Cardiac septum (tissue), 1 donor: ENCODE results near the gene CXCL17. TPM values are rescaled to one million over a fixed set of nuclear protein-coding genes. Genes with fewer than 3 reads are reported as not detected.

Experiments
- DNase-seq: peaks from one replicate; pipeline ENCODE4 v3.0.0-alpha.2; 2020; ENCODE audit warnings: low spot score
- intact Hi-C: fragments of 100-400 bp; cut with DNase I; formaldehyde crosslinking; loops from one replicate; pipeline ENCODE4 v1.14.0; 2022
- total RNA-seq: library from RNA; stranded (reverse); fragmentation: NEBNext Ultra II Directional; extraction: Animal tissue kit (Norgen Biotek cat#: 25700); gene quantifications from one replicate; pipeline ENCODE4 v1.2.1, GENCODE V29; 2021
- donor health status: DM: no; HTN: no; CAD: no.

CXCL17 gene
- total RNA-seq, 1 donor from 2014 or later = not detected

DNA sequence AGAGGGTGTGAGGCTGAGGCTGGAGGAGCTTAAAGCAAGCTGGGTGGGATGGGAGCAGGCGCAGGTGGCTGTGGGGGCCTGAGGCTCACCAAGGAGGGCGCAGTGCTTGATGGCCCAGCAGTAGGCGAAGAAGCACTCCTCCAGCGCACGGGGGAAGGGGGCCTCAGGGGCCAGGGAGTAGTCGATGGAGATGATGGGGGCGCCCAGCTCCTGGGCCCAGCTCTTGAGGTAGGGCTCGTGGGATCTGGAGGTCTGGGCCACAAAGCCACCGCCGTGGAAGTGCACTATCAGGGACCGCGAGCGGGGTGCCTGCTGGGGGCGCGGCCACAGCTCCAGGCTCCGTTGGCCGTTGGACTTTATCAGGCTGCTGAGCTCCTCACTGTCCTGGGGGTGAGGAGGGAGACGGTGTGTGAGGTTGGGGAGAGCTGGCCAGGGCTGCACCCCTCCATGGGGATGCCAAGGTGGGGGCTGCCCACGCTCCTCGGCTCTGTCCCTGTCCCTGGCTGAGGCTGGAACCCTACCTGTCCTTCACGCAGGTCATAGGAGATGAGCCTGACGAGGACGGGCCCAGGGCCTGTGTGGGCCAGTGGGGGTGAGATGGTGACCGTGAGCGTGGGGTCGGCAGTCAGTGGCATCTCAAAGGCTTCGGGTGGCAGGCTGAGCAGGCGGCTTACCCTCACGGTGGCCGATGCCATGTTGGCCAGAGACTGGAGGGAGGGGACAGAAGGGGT lies 35.5 kb downstream of the CXCL17 start:
- no peak for DNase-seq
- intact Hi-C loops = no loop called here

- intact Hi-C loops = no loop called here
- no peak for DNase-seq
Measured at GRCh38 chr19:42406111-42406510, 36.6 kb downstream of the CXCL17 start.

DNA sequence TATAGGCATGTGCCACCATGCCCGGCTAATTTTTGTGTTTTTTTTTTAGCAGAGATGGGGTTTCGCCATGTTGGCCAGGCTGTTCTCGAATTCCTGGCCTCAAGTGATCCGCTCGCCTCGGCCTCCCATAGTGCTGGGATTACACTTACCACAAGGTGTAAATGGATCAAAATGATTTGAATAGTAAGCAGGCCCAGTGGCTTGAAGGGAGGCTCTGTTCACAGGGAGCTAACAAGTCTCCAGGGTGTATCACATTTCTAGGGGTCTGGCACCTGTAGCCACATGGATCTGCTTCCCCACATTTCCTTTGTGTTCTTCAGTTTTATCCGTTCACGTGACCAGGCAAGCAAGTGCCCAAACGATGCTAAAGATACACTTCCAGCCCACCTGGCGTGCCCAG lies 39.2 kb downstream of the CXCL17 start:
- intact Hi-C loops = no loop called here
- DNase-seq = no peak

DNA sequence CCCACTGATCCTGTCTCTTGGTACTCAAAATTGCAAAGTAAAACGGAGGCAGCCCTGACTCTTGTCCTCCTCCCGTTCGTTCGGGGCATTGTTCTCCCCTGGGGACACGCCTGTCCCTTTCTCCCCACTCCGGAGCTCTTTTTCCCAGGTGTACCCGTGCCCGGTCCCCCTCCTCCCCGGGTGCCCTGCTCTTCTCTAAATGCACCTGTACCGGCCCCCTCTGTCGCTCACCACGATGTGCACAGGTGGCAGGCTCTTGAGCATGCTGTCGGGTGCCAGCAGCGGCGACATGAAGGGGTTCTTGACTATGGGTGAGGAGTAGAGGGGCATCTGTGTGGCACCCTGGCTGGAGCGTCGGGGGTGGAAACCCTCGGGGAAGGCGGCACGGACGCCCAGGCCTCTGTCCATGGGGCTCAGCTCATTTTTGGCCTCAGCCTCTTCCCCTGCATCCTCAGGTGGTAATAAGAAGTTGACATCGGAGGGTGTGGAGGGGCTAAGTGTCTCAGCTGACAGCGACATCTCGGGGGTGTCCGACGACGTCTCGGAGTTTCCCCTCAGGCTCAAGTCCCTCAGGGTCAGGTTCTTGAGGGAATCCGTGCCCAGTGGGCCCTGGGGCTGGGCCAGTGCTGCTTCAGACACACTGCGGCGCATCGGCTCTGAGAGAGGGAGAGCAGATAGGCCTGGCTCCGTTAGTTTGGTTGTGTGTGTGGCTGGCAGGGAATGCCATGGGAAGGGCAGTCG lies 40.2 kb downstream of the CXCL17 start:
- DNase-seq = no peak
- intact Hi-C loops = loop anchor here (1.0 kb wide), 1 partner anchor 33 kb away; no protein-coding TSS in a partner anchor

GRCh38 chr19:42401365-42402303 lies 41.1 kb downstream of the CXCL17 start:
- intact Hi-C loops = loop anchor here (1.0 kb wide), 1 partner anchor 34 kb away; no protein-coding TSS in a partner anchor
- DNase-seq = peak; percentile 87

- intact Hi-C loops = no loop called here
- no peak for DNase-seq
Measured at GRCh38 chr19:42400404-42400803, 42.3 kb downstream of the CXCL17 start.

DNA sequence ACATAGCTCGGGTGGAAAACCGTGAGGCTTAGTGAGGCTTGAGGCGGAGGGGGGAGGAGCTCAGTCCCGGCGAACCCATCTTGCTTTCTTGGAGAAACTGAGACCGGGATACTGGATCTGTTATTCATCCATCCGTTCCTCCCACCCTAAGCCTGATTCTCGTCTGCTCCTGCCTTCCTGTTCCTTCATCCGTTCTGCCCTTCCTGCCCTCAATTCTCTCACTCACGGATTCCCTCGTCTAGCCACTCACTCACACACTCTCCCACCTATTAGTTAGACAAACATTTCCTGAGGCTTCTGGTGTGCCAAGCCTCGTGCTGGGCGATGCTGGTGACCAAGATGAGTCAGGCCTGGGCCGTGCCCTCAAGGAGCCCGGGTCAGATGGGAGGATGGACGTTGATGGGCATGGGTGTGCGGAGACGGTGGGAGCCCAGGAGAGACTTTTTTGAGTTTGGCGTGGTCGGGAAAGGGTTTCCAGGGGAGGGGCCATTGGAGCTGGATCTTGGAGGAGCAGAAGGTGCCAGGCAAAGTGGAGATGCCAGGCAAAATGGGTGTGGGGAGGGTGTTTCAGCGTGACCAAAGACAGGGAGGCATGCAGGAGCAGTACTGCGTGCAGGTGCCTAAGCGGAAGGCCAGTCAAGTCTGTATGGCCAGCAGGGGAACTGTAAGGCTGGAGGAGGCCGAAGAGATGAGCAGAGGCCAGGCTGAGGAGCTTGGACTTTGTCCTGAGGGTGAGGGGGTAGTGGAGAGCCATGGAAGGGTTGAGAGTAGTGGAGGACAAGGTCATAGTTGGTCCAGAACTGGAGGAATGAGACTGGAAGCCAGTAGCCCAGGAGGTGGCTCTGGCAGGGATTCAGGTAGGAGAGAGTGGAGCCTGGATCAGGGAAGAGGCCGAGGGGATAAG lies 45.2 kb downstream of the CXCL17 start:
- no peak for DNase-seq
- intact Hi-C loops = loop anchor here (5.0 kb wide), 1 partner anchor 70 kb away; the partner anchor contains the start of gene MEGF8

- intact Hi-C loops = loop anchor here (5.0 kb wide), 1 partner anchor 69 kb away; the partner anchor contains the start of gene MEGF8
- DNase-seq = peak; percentile 100
Measured at GRCh38 chr19:42396381-42397262, 46.1 kb downstream of the CXCL17 start.

DNA sequence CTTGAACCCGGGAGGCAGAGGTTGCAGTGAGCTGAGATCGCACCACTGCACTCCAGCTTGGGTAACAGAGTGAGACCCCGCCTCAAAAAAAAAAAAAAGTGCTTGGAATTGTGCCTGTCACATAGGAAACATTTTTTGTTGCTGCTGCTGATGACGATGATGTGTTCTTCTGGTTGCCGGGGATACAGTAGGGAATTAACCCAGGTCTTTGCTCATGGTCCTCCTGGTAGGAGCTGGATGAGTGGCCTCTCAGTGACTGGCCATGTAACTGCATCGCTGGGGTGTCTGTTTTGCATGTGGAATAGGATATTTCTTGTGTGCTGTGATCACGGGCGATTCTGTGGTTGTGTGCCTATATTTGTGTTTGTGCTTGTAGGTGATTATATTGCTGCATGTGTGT lies 48.0 kb downstream of the CXCL17 start:
- intact Hi-C loops = loop anchor here (5.0 kb wide), 1 partner anchor 67 kb away; the partner anchor contains the start of gene MEGF8

DNA sequence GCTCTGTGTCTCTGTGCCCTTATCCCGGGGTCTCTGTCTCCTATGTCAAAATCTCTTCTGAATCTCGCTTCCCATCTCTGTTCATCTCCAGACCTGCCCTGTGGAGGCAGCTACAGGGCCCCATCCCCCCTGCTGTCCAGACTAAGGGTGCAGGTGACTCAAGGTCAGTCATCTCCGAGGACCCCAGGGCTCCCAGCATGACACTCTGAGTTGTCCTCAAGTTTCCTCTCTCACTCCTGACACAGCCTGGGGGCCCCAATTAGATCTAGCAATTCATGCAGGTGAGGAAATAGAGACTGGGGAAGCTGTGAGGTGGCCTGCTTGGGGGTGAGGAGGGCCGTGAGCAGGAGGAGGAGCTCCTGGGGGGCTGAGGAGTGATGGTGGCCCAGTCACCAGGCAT lies 50.6 kb downstream of the CXCL17 start:
- no peak for DNase-seq
- intact Hi-C loops = no loop called here

More for the DNA sequence above, 48.0 kb downstream of the CXCL17 start:
- DNase-seq = no peak

- no peak for DNase-seq
- intact Hi-C loops = no loop called here
Measured at GRCh38 chr19:42389899-42390298, 52.8 kb downstream of the CXCL17 start, which contains the start of gene CNFN. Gene CNFN, minus strand, starts transcription at chr19:42390297. Its CDS starts 1,260 bp downstream, at chr19:42389037.

- DNase-seq = no peak
- intact Hi-C loops = no loop called here
Measured at GRCh38 chr19:42388851-42389489, 53.8 kb downstream of the CXCL17 start.

DNA sequence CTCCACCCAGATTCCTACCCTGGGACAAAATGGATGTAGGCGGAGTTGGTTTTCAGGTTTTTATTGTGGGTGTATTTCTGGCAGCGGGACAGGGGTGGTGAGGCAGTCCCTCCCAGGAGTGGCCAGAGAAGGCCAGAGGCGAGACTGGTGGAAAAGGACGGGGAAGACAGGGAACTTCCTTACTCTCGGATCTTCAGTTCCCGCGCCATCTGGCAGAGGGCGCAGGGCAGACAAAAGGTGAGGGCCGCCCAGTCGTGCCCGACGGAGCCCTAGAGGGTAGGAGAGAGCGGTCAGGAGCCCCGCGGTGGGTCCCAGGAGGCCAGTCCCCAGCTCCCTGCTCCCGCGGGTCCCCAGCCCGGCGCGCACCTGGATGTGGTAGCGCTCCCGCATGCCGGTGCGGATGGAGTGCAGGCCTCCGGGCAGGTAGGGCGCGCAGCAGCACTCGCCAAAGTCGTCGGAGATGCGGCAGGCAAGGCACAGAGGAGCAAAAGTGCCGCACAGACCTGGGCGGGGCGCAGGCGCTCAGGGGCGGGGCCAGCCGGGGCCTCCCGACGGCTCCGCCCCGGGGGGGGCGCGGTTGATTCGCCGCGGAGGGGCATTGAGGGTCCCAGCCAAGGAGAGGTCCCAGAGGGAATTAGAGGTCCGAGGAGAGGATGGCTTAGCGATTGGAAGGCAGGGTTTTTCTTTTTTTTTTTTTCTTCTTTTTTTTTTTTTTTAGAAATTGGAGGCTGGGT lies 55.6 kb downstream of the CXCL17 start:
- intact Hi-C loops = no loop called here
- DNase-seq = peak; percentile 86

DNA sequence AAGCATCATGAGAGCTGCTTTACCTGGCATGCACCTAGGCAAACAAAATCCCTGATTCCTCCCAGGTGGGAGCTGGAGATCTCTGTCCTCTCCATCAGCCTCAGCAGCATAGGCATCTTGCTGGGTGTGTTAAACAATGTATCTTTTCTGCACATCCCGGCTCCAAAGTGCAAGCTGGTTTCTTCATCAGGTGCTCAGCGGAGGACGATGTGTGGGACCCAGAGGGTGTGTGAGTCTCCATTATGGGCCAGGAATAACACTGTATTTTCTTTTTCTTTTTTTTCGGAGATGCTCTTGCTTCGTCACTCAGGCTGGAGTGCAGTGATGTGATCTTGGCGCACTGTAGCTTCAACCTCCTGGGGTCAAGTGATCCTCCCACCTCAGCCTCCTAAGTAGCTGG lies 62.6 kb downstream of the CXCL17 start:
- no peak for DNase-seq
- intact Hi-C loops = no loop called here
